ENCODE data around the gene PBLD.

Gene PBLD

GRCh38 chr10:68235111-68235510, 97.6 kb downstream of the PBLD start:
- DNase-seq (ENCODE audit: low spot score) = no peak

- no peak for DNase-seq (ENCODE audit: low spot score)
Measured at GRCh38 chr10:68233046-68233445, 99.7 kb downstream of the PBLD start.

Data from AG08396 (cell line).